Panc1 (cell line): ENCODE data around the gene FARP2.

Experiments used
- POLR2AphosphoS5 ChIP-seq: IDR thresholded peaks from 2 replicates; pipeline ENCODE4 v1.6.1; 2012; ENCODE audit warnings: mild to moderate bottlenecking, low read depth, low read length, moderate library complexity
- TF ChIP-seq, protein P1 (sequence below): fragments of 450-650 bp; IDR thresholded peaks from 2 replicates; pipeline ENCODE4 v1.5.1; 2017; ENCODE audit warnings: mild to moderate bottlenecking

DNA sequence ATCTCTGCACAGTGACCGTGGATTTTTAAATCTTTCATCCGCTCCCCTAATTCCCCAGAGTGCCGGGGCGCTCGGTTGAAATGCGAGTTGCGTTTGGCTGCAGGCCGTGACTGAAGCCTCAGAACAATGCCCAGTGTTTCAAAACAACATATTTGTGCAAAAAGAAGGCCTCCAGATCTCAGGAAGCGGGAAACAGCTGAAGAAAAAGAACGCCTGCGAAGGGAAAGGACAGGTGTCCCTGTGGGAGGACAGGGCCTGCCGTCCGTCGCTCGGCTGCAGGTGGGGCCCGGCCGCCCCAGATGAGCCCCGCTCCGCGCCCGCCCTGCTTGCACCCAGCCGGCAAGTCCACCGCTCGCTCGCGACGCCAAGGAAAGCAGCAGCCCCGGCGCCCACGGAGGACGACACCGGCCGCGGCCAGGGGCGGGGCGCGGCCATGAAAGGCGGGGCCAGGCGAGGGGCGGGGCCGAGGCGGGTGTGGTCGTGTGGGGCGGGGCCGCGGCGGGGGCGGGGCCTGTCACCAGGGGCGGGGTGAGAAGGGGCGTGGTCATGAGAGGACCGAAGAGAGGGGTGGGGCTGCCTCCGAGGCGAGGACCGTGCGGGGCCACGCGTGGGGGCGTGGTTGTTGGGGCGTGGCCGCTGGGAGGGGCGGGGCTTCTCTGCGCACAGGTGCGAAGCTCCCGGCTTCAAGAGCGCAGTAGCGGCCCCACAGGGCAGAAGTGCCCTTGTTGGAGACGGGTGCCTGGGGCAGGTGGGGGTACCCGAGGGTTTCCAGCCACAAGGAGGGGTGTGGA lies 184.9 kb downstream of the FARP2 start:
- TF ChIP-seq, protein P1, sequence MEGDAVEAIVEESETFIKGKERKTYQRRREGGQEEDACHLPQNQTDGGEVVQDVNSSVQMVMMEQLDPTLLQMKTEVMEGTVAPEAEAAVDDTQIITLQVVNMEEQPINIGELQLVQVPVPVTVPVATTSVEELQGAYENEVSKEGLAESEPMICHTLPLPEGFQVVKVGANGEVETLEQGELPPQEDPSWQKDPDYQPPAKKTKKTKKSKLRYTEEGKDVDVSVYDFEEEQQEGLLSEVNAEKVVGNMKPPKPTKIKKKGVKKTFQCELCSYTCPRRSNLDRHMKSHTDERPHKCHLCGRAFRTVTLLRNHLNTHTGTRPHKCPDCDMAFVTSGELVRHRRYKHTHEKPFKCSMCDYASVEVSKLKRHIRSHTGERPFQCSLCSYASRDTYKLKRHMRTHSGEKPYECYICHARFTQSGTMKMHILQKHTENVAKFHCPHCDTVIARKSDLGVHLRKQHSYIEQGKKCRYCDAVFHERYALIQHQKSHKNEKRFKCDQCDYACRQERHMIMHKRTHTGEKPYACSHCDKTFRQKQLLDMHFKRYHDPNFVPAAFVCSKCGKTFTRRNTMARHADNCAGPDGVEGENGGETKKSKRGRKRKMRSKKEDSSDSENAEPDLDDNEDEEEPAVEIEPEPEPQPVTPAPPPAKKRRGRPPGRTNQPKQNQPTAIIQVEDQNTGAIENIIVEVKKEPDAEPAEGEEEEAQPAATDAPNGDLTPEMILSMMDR = no peak
- TF ChIP-seq POLR2AphosphoS5 = no peak
